HCT116 (cell line): ENCODE results near the gene RHCG. TPM values are rescaled to one million over a fixed set of nuclear protein-coding genes. Genes with fewer than 3 reads are reported as not detected.

Source experiments
- ATAC-seq: fragments of 200-7000 bp; cut with Tn5 transposase; 2 replicates; pipeline ENCODE4 v1.9.1; 2020; ENCODE audit warnings: mild to moderate bottlenecking, moderate library complexity
- BruUV-seq: library from RNA; stranded (reverse); fragments of 400-500 nt; replicated peaks from 2 replicates; lab custom pipeline; 2021; lab: Mats Ljungman, UMichigan
- CTCF ChIA-PET: fragments of 300-600 bp; sonication (Branson Sonifier 250); formaldehyde crosslinking; loops from one replicate; lab custom pipeline; 2021; ENCODE audit warnings: antibody characterized with exemption; lab: Charles Lee
- POLR2A ChIA-PET: fragments of 300-600, 350-600 bp; sonication (Branson Sonifier 250); formaldehyde crosslinking; loops from one replicate; lab custom pipeline; 2021; ENCODE audit warnings: antibody characterized with exemption; lab: Charles Lee
- RAD21 ChIA-PET, 2 experiments: fragments of 300-600 bp; sonication (Branson Sonifier 250); formaldehyde crosslinking; loops; one replicate each; lab custom pipeline; 2023; ENCODE audit warnings: low total read pairs in 2 of 2; ENCODE audit not compliant: uncharacterized antibody in 2 of 2, unreplicated experiment in 2 of 2, low non-redundant PET in 1 of 2; lab: Charles Lee
- DNase-seq: peaks from one replicate; pipeline ENCODE4 v3.0.0-alpha.2; 2010; ENCODE audit warnings: low read depth, low spot score
- H2AFZ ChIP-seq: fragments of 200-600 bp; shearing (Covaris generic), sonication (generic); 2 replicates; pipeline ENCODE4 v1.6.1; 2017; ENCODE audit warnings: low read depth, mixed run types, mixed read lengths, antibody characterized with exemption, low read length; ENCODE audit not compliant: poor library complexity, severe bottlenecking
- H3K27ac ChIP-seq: 2 replicates; pipeline ENCODE4 v1.5.1; 2012; ENCODE audit warnings: low read depth, low read length
- H3K27me3 ChIP-seq: fragments of 200-600 bp; sonication (generic); 2 replicates; pipeline ENCODE4 v1.6.1; 2016; ENCODE audit warnings: mixed run types, low read length, mixed read lengths; ENCODE audit not compliant: insufficient read depth
- H3K36me3 ChIP-seq, 2 experiments: fragments of 200-500 bp in 1 of 2; fragments of 200-600 bp in 1 of 2; sonication (Bioruptor generic) in 1 of 2; sonication (generic) in 1 of 2; 2 replicates each; pipeline versions ENCODE4 v1.5.1 to v1.6.1; 2014 to 2016; ENCODE audit warnings: low read length in 2 of 2, inconsistent platforms in 1 of 2, mixed read lengths in 1 of 2, mixed run types in 1 of 2; ENCODE audit not compliant: insufficient read depth in 2 of 2, control insufficient read depth in 1 of 2
- H3K4me1 ChIP-seq, 2 experiments: fragments of 200-600 bp in 1 of 2; sonication (generic) in 1 of 2; 2 replicates each; pipeline versions ENCODE4 v1.5.1 to v1.6.1; 2012 to 2017; ENCODE audit warnings: low read length in 2 of 2, inconsistent platforms in 1 of 2, mild to moderate bottlenecking in 1 of 2, mixed read lengths in 1 of 2, mixed run types in 1 of 2, moderate library complexity in 1 of 2; ENCODE audit not compliant: insufficient read depth in 2 of 2, control insufficient read depth in 1 of 2
- H3K4me2 ChIP-seq: fragments of 200-600 bp; sonication (generic); 2 replicates; pipeline ENCODE4 v1.6.1; 2017; ENCODE audit warnings: mixed run types, low read length, mixed read lengths
- H3K4me3 ChIP-seq, 2 experiments: fragments of 200-600 bp in 1 of 2; sonication (generic) in 1 of 2; replicated peaks in 1 of 2; 2 replicates each; pipeline ENCODE4 v1.5.1; 2011 to 2016; ENCODE audit warnings: low read length in 2 of 2, control low read depth in 1 of 2, low read depth in 1 of 2, mild to moderate bottlenecking in 1 of 2, mixed read lengths in 1 of 2, mixed run types in 1 of 2
- H3K79me2 ChIP-seq: fragments of 200-600 bp; sonication (generic); 2 replicates; pipeline ENCODE4 v1.6.1; 2017; ENCODE audit warnings: mild to moderate bottlenecking, mixed run types, low read length, moderate library complexity, mixed read lengths; ENCODE audit not compliant: insufficient read depth
- H3K9ac ChIP-seq: fragments of 200-600 bp; sonication (generic); 2 replicates; pipeline ENCODE4 v1.6.1; 2016; ENCODE audit warnings: low read length, mixed read lengths
- H3K9me2 ChIP-seq: fragments of 200-600 bp; sonication (generic), shearing (Covaris generic); 2 replicates; pipeline ENCODE4 v1.6.1; 2017; ENCODE audit warnings: mixed run types, mild to moderate bottlenecking, moderate library complexity; ENCODE audit not compliant: insufficient read depth
- H3K9me3 ChIP-seq, 2 experiments: fragments of 200-500 bp in 1 of 2; fragments of 200-600 bp in 1 of 2; sonication (Bioruptor generic) in 1 of 2; sonication (generic) in 1 of 2; 2 replicates each; pipeline ENCODE4 v1.6.1; 2014 to 2017; ENCODE audit warnings: low read length in 2 of 2, mixed read lengths in 2 of 2, inconsistent platforms in 1 of 2, low read depth in 1 of 2, mild to moderate bottlenecking in 1 of 2, mixed run types in 1 of 2, moderate library complexity in 1 of 2; ENCODE audit not compliant: control insufficient read depth in 1 of 2, insufficient read depth in 1 of 2
- H4K20me1 ChIP-seq: fragments of 200-600 bp; sonication (generic), shearing (Covaris generic); 2 replicates; pipeline ENCODE4 v1.6.1; 2017; ENCODE audit warnings: mixed run types, mild to moderate bottlenecking, moderate library complexity; ENCODE audit not compliant: insufficient read depth
- FOSL1 ChIP-seq: IDR thresholded peaks from 2 replicates; pipeline ENCODE4 v1.6.1; 2012; ENCODE audit warnings: low read depth
- RAD21 ChIP-seq: IDR thresholded peaks from 2 replicates; pipeline ENCODE4 v1.6.1; 2012; ENCODE audit warnings: low read depth, mild to moderate bottlenecking
- TCF7L2 ChIP-seq: IDR thresholded peaks from 2 replicates; pipeline ENCODE4 v1.7.0; 2011; ENCODE audit warnings: borderline replicate concordance, inconsistent platforms; ENCODE audit not compliant: insufficient read depth, insufficient read length; ENCODE audit errors: extremely low read depth
- ZFX ChIP-seq: fragments of 450-650 bp; IDR thresholded peaks from 2 replicates; pipeline ENCODE4 v1.6.1; 2017
- intact Hi-C: fragments of 100-400 bp; cut with micrococcal nuclease; formaldehyde crosslinking; loops from 2 replicates; pipeline ENCODE4 v1.10.0; 2022
- total RNA-seq: library from RNA; stranded (reverse); gene quantifications from one replicate; pipeline ENCODE4 v1.2.1, GENCODE V29; 2021; ENCODE audit not compliant: unreplicated experiment
- TF ChIP-seq, protein P1 (sequence below), 3 experiments: fragments of 200-600 bp in 1 of 3; sonication (generic) in 1 of 3; IDR thresholded peaks in 2 of 3; conservative IDR thresholded peaks in 1 of 3; 2 replicates each; pipeline ENCODE4 v1.5.1; 2012 to 2017; ENCODE audit warnings: low read depth in 2 of 3, low read length in 2 of 3, antibody characterized with exemption in 1 of 3, borderline replicate concordance in 1 of 3, control low read depth in 1 of 3, mild to moderate bottlenecking in 1 of 3, mixed read lengths in 1 of 3, mixed run types in 1 of 3, moderate library complexity in 1 of 3; ENCODE audit not compliant: insufficient read depth in 1 of 3
- TF ChIP-seq, protein P2 (sequence below): IDR thresholded peaks from 2 replicates; pipeline ENCODE4 v1.6.1; 2011; ENCODE audit warnings: mild to moderate bottlenecking, low read length, moderate library complexity; ENCODE audit not compliant: insufficient replicate concordance; ENCODE audit errors: extremely low read depth

The RHCG gene
- total RNA-seq, 1 experiment from 2014 or later = not detected

DNA sequence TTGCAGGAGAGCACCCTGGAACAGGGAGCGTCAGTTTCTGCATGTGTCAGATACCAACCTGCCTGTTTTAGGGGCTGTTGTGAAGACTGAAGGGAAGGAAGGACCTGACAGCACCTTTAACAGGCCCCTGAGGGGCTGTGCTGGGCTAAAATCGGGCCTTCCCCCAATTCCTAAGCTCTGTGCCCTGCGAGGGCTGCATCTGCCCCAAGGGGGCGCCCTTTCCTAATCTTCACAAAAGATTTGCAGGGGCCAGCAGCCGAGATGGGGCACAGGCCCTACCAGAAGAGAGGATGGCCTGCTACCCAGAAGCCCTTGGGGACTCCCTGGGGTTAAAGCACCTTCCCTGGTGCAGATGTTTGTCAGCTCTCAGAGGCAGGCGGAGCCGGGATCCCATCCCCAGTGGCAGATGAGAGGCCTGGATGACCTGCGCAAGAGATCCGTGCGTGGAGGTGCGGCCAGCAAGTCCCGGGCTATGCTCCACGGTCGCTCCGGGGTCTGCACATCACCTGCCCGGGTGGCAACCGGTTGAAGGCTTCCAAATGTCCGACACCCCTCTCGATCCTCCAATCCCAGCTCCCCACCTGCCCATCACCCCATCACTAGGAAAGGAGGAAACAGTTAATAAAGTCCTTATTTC is 53.6 kb downstream of the RHCG start:
- no peak overlapping the region for H3K4me3 ChIP-seq
- H3K9ac ChIP-seq = no peak overlapping the region
- peaks cover 2 to 6% of the 10 kb centered on the region in 2 experiments; a peak in 2 of 4 replicates for H3K4me1 ChIP-seq
- H3K27me3 ChIP-seq = no peaks in the 10 kb centered on the region
- DNase-seq (peak; percentile 44), ATAC-seq (peak; percentile 91)
- POLR2A ChIA-PET = interaction anchor here (1.4 kb wide), 1 partner anchor 132 kb away, joined by 3 read pairs; the partner anchor contains the start of gene TICRR
- no peaks in the 10 kb centered on the region for H3K36me3 ChIP-seq
- H3K9me2 ChIP-seq = no peaks in the 10 kb centered on the region
- RAD21 ChIA-PET = no interaction called here
- intact Hi-C loops = loop anchor here (2.0 kb wide), 1 partner anchor 114 kb away; no protein-coding TSS in a partner anchor
- no TSS peak for BruUV-seq
- CTCF ChIA-PET = interaction anchor here (0.6 to 4.2 kb wide), 21 partner anchors 10 to 297 kb away, joined by 3 to 47 read pairs (median 5); partner anchors contain the start of gene TICRR
- H2AFZ ChIP-seq = no peak overlapping the region
- H3K79me2 ChIP-seq = no peaks in the 10 kb centered on the region
- no peak overlapping the region for H3K27ac ChIP-seq
- no peak overlapping the region for H3K4me2 ChIP-seq
- no peaks in the 10 kb centered on the region for H3K9me3 ChIP-seq
- TF ChIP-seq FOSL1 (no peak), RAD21 (peak; percentile 72), TCF7L2 (no peak), ZFX (peak; percentile 33; the same call in 1 of the 2 replicates)
- TF ChIP-seq, protein P1, sequence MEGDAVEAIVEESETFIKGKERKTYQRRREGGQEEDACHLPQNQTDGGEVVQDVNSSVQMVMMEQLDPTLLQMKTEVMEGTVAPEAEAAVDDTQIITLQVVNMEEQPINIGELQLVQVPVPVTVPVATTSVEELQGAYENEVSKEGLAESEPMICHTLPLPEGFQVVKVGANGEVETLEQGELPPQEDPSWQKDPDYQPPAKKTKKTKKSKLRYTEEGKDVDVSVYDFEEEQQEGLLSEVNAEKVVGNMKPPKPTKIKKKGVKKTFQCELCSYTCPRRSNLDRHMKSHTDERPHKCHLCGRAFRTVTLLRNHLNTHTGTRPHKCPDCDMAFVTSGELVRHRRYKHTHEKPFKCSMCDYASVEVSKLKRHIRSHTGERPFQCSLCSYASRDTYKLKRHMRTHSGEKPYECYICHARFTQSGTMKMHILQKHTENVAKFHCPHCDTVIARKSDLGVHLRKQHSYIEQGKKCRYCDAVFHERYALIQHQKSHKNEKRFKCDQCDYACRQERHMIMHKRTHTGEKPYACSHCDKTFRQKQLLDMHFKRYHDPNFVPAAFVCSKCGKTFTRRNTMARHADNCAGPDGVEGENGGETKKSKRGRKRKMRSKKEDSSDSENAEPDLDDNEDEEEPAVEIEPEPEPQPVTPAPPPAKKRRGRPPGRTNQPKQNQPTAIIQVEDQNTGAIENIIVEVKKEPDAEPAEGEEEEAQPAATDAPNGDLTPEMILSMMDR (IDR thresholded peaks at IDR 0.05 in 2 of 3, conservative IDR thresholded peaks at IDR 0.05 in 1 of 3; ENCODE audit: borderline replicate concordance in 1 of 3, insufficient read depth in 1 of 3, low read depth in 2 of 3, low read length in 2 of 3) = peak; percentile 74 to 96 (median 89)
- TF ChIP-seq, protein P2, sequence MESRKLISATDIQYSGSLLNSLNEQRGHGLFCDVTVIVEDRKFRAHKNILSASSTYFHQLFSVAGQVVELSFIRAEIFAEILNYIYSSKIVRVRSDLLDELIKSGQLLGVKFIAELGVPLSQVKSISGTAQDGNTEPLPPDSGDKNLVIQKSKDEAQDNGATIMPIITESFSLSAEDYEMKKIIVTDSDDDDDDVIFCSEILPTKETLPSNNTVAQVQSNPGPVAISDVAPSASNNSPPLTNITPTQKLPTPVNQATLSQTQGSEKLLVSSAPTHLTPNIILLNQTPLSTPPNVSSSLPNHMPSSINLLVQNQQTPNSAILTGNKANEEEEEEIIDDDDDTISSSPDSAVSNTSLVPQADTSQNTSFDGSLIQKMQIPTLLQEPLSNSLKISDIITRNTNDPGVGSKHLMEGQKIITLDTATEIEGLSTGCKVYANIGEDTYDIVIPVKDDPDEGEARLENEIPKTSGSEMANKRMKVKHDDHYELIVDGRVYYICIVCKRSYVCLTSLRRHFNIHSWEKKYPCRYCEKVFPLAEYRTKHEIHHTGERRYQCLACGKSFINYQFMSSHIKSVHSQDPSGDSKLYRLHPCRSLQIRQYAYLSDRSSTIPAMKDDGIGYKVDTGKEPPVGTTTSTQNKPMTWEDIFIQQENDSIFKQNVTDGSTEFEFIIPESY = no peak
- no peaks in the 10 kb centered on the region for H4K20me1 ChIP-seq
